Left ventricle myocardium inferior (tissue), 1 donor: ENCODE results near the gene ARHGEF26. TPM values are rescaled to one million over a fixed set of nuclear protein-coding genes. Genes with fewer than 3 reads are reported as not detected.

ENCODE experiments used
- DNase-seq: peaks from one replicate; pipeline ENCODE4 v3.0.0-alpha.2; 2020
- H3K27ac ChIP-seq: fragments of 200-600 bp; replicated peaks from 2 replicates; pipeline ENCODE4 v1.8.0; 2021
- H3K27me3 ChIP-seq: fragments of 200-600 bp; 2 replicates; pipeline ENCODE4 v1.8.0; 2021; ENCODE audit warnings: low read depth
- H3K36me3 ChIP-seq: fragments of 200-600 bp; 2 replicates; pipeline ENCODE4 v1.8.0; 2021
- H3K4me1 ChIP-seq: fragments of 200-600 bp; 2 replicates; pipeline ENCODE4 v1.8.0; 2021
- H3K4me3 ChIP-seq: fragments of 200-600 bp; 2 replicates; pipeline ENCODE4 v1.8.0; 2021; ENCODE audit warnings: mild to moderate bottlenecking, moderate library complexity
- H3K9me3 ChIP-seq: fragments of 200-600 bp; replicated peaks from 2 replicates; pipeline ENCODE4 v1.8.0; 2021
- CTCF ChIP-seq: fragments of 200-600 bp; IDR thresholded peaks from 2 replicates; pipeline ENCODE4 v1.8.0; 2021; ENCODE audit warnings: antibody characterized with exemption, mild to moderate bottlenecking, borderline replicate concordance
- intact Hi-C: fragments of 100-400 bp; cut with micrococcal nuclease; formaldehyde crosslinking; loops from one replicate; pipeline ENCODE4 v1.11.0; 2022
- total RNA-seq: library from RNA; stranded (reverse); fragmentation: NEBNext Ultra II Directional; extraction: Animal tissue kit (Norgen Biotek cat#: 25700); gene quantifications from one replicate; pipeline ENCODE4 v1.2.1, GENCODE V29; 2021
- donor health status: DM: no; HTN: yes; CAD: no; lungs with severe emphysema.

The ARHGEF26 gene
- total RNA-seq, 1 donor from 2014 or later, result 1.2 TPM

GRCh38 chr3:154280161-154280560 lies 159.0 kb downstream of the ARHGEF26 start:
- TF ChIP-seq CTCF, result no peak
- intact Hi-C loops, result no loop called here
- Histone ChIP-seq H3K36me3 (peaks cover 89% of the 10 kb centered on the region), H3K4me3 (no peak overlapping the region), H3K9me3 (no peaks in the 10 kb centered on the region), H3K4me1 (peaks cover 22% of the 10 kb centered on the region), H3K27me3 (no peaks in the 10 kb centered on the region), H3K27ac (no peak overlapping the region)
- no peak for DNase-seq

GRCh38 chr3:154285221-154285620 lies 164.0 kb downstream of the ARHGEF26 start:
- Histone ChIP-seq H3K27me3 (no peaks in the 10 kb centered on the region), H3K27ac (no peak overlapping the region), H3K4me3 (no peak overlapping the region), H3K9me3 (no peaks in the 10 kb centered on the region), H3K36me3 (peaks cover 94% of the 10 kb centered on the region), H3K4me1 (peaks cover 6% of the 10 kb centered on the region)
- intact Hi-C loops, result no loop called here
- TF ChIP-seq CTCF, result no peak
- DNase-seq, result no peak

DNA sequence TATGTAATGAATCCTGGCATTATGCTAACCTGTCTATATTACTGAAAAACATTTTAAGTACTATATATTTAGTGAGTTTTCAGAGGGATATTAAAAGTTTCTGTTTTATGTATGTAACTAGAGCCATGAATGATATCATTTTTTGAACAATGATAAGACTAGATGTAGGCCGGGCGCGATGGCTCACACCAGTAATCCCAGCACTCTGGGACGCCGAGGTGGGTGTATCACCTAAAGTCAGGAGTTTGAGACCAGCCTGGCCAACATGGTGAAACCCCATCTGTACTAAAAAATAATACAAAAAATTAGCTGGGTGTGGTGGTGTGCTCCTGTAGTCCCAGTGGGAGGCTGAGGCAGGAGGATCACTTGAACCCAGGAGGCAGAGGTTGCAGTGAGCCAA lies 169.0 kb downstream of the ARHGEF26 start:
- H3K27ac ChIP-seq, result no peak overlapping the region
- no peak overlapping the region for H3K4me3 ChIP-seq
- H3K4me1 ChIP-seq, result no peaks in the 10 kb centered on the region
- no peaks in the 10 kb centered on the region for H3K27me3 ChIP-seq
- no peak for TF ChIP-seq CTCF
- intact Hi-C loops, result no loop called here
- H3K9me3 ChIP-seq, result no peaks in the 10 kb centered on the region
- no peak for DNase-seq
- peaks cover 92% of the 10 kb centered on the region for H3K36me3 ChIP-seq

DNA sequence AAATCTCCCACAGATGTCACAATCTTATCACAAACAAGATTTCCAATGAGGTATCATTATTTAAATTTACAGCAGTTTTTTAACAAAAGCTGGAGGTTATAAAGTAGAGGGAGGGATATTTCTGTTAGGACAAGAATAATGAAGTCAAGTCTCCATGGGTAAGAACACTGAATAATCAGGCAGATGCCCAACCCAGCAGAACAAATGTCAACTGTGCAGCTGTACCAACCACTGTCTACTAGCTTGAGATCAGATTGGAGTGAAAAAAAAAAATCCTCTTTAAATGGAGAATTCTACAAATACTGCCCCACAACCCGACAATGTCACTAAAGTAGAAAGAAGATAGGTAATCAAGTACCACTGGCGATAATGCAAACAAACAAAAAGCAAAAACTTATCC lies 172.8 kb downstream of the ARHGEF26 start:
- TF ChIP-seq CTCF, result no peak
- H3K36me3 ChIP-seq, result peaks cover 90% of the 10 kb centered on the region
- intact Hi-C loops, result no loop called here
- no peak overlapping the region for H3K4me3 ChIP-seq
- no peak overlapping the region for H3K27ac ChIP-seq
- no peaks in the 10 kb centered on the region for H3K27me3 ChIP-seq
- no peak for DNase-seq
- H3K9me3 ChIP-seq, result no peaks in the 10 kb centered on the region
- H3K4me1 ChIP-seq, result no peaks in the 10 kb centered on the region

- TF ChIP-seq CTCF, result no peak
- Histone ChIP-seq H3K9me3 (no peaks in the 10 kb centered on the region), H3K4me1 (no peaks in the 10 kb centered on the region), H3K36me3 (peaks cover 93% of the 10 kb centered on the region), H3K27me3 (no peaks in the 10 kb centered on the region), H3K27ac (no peak overlapping the region), H3K4me3 (no peak overlapping the region)
- no peak for DNase-seq
- intact Hi-C loops, result no loop called here
These were observed 180.4 kb downstream of the ARHGEF26 start for GRCh38 chr3:154301561-154301960.
